Fibroblast of mammary gland (primary cell): ENCODE results near the gene HASPIN.
A peak's percentile ranks its signal among the peaks of the same experiment; 100 is the strongest.
"Not testable (repeated sequence)": the region's sequence is repeated elsewhere in the genome, so short reads cannot be mapped to it uniquely, and the experiment has no call there.

Source experiments
- DNase-seq: peaks from one replicate; pipeline ENCODE4 v3.0.0-alpha.2; 2010; ENCODE audit warnings: low read depth
- H3K4me3 ChIP-seq: 2 replicates; pipeline ENCODE4 v1.5.1; 2011; ENCODE audit warnings: low read depth, mild to moderate bottlenecking, low read length, moderate library complexity; ENCODE audit not compliant: control insufficient read depth
- TF ChIP-seq, protein P1 (sequence below): conservative IDR thresholded peaks from 2 replicates; pipeline ENCODE4 v1.5.1; 2011; ENCODE audit warnings: low read depth, low read length, inconsistent platforms; ENCODE audit not compliant: control insufficient read depth, insufficient read depth

Gene HASPIN

GRCh38 chr17:3723188-3723555 lies 531 bp upstream of the HASPIN start:
- DNase-seq, result no peak
- peak overlapping the region; percentile 89 for H3K4me3 ChIP-seq
- TF ChIP-seq, protein P1, sequence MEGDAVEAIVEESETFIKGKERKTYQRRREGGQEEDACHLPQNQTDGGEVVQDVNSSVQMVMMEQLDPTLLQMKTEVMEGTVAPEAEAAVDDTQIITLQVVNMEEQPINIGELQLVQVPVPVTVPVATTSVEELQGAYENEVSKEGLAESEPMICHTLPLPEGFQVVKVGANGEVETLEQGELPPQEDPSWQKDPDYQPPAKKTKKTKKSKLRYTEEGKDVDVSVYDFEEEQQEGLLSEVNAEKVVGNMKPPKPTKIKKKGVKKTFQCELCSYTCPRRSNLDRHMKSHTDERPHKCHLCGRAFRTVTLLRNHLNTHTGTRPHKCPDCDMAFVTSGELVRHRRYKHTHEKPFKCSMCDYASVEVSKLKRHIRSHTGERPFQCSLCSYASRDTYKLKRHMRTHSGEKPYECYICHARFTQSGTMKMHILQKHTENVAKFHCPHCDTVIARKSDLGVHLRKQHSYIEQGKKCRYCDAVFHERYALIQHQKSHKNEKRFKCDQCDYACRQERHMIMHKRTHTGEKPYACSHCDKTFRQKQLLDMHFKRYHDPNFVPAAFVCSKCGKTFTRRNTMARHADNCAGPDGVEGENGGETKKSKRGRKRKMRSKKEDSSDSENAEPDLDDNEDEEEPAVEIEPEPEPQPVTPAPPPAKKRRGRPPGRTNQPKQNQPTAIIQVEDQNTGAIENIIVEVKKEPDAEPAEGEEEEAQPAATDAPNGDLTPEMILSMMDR, result no peak

GRCh38 chr17:3724378-3725077 lies 825 bp downstream of the HASPIN start:
- H3K4me3 ChIP-seq, result peak overlapping the region; percentile 89
- TF ChIP-seq, protein P1, result no peak
- no peak for DNase-seq

DNA sequence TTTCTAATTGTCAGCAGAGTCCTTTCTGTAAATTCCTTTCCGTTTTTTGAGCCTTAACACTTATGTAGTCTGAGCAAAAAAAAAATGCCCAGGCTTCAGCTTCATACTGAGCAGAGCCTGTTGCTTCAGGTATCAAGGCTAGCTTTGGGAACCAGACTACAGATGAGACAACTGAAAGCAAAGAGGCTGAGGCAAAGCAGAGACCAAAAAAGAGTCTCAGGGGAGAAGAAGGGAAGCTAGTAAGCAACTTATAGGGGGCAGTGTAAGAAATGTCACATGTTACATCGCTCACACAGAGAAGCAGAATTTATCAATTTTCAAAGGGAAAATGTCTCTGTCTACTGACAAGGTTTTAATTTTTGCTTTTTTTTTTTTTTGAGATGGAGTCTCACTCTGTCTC lies 3.3 kb downstream of the HASPIN start:
- H3K4me3 ChIP-seq, result no peak overlapping the region
- TF ChIP-seq, protein P1, result no peak
- no peak for DNase-seq

- not testable (repeated sequence) for H3K4me3 ChIP-seq, DNase-seq
Measured at GRCh38 chr17:3728099-3728498, 4.4 kb downstream of the HASPIN start.

- TF ChIP-seq, protein P1, result no peak
- H3K4me3 ChIP-seq, result no peak overlapping the region
- DNase-seq, result no peak
Measured at GRCh38 chr17:3729881-3730280, 6.2 kb downstream of the HASPIN start.

- no peak for DNase-seq
- no peak overlapping the region for H3K4me3 ChIP-seq
- TF ChIP-seq, protein P1, result no peak
Measured at GRCh38 chr17:3730881-3731429, 7.3 kb downstream of the HASPIN start.

GRCh38 chr17:3732210-3732621 lies 8.5 kb downstream of the HASPIN start:
- peak; percentile 31 for DNase-seq
- H3K4me3 ChIP-seq, result no peak overlapping the region
- TF ChIP-seq, protein P1, result no peak

GRCh38 chr17:3734911-3735276 lies 11.2 kb downstream of the HASPIN start:
- H3K4me3 ChIP-seq, DNase-seq: not testable (repeated sequence)
